ENCODE data around the gene ASB6. TPM values are rescaled to one million over a fixed set of nuclear protein-coding genes. Genes with fewer than 3 reads are reported as not detected.

The ASB6 gene
- total RNA-seq, 1 experiment from 2014 or later: 20.0 TPM

DNA sequence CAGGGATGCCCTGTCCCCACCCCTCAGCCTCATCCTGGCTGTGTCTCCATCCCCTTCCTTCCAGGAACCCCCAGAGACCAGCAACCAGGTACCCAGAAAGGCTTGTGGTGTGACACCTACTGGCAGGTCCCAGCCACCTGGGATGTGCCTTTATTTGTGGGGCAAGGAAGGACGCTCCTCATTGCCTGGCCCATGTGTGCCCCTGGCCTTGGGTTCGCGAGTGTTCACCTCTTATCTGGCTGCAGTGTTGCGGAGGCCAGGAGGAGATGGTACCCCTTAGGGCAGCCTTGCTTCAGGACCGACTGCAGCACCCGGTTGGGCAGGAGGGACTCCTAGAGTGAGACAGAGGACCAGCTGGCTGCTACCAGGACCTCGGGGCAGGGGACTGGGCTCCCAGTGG is 29.8 kb downstream of the ASB6 start:
- Mint-ChIP-seq H3K4me1 (peaks cover 16% of the 10 kb centered on the region), H3K9me3 (no peaks in the 10 kb centered on the region), H3K27ac (no peak overlapping the region), H3K27me3 (ENCODE audit: low read depth) (peaks cover 11% of the 10 kb centered on the region), H3K4me3 (no peak overlapping the region), H3K36me3 (no peaks in the 10 kb centered on the region)
- no peak for DNase-seq (ENCODE audit: low spot score)
- POLR2A ChIA-PET: no interaction called here
- TF ChIP-seq ZNF423 (CRISPR knock-in tag; IDR thresholded peaks at IDR 0.05): no peak
- TF ChIP-seq MYBL2 (CRISPR knock-in tag; IDR thresholded peaks at IDR 0.05): no peak
- no peak for TF ChIP-seq OVOL2 (CRISPR knock-in tag; IDR thresholded peaks at IDR 0.05; ENCODE audit: borderline replicate concordance)
- no peak for TF ChIP-seq ARID4B (CRISPR knock-in tag; IDR thresholded peaks at IDR 0.05; ENCODE audit: borderline replicate concordance)
- TF ChIP-seq NR1H2 (CRISPR knock-in tag; IDR thresholded peaks at IDR 0.05): no peak
- TF ChIP-seq ERG (CRISPR knock-in tag; IDR thresholded peaks at IDR 0.05): no peak
- TF ChIP-seq E2F4 (CRISPR knock-in tag; IDR thresholded peaks at IDR 0.05; ENCODE audit: borderline replicate concordance, low read depth): no peak
- no peak for TF ChIP-seq RORB (CRISPR knock-in tag; IDR thresholded peaks at IDR 0.05)
- no peak for TF ChIP-seq ZNF263 (CRISPR knock-in tag; IDR thresholded peaks at IDR 0.05; ENCODE audit: low read depth)
- TF ChIP-seq ZNF232 (CRISPR knock-in tag; IDR thresholded peaks at IDR 0.05): no peak
- no peak for TF ChIP-seq ELF4 (CRISPR knock-in tag; IDR thresholded peaks at IDR 0.05; ENCODE audit: low read depth)
- TF ChIP-seq ESRRA (CRISPR knock-in tag; IDR thresholded peaks at IDR 0.05; ENCODE audit: borderline replicate concordance): no peak
- TF ChIP-seq ZMAT4 (CRISPR knock-in tag; IDR thresholded peaks at IDR 0.05): no peak
- TF ChIP-seq CREB1 (CRISPR knock-in tag; IDR thresholded peaks at IDR 0.05): no peak
- CTCF ChIA-PET: interaction anchor here (1.4 to 5.1 kb wide), 4 partner anchors 12 to 485 kb away, joined by 4 to 65 read pairs (median 14); partner anchors contain the start of gene NTMT1
- ATAC-seq: no peak

DNA sequence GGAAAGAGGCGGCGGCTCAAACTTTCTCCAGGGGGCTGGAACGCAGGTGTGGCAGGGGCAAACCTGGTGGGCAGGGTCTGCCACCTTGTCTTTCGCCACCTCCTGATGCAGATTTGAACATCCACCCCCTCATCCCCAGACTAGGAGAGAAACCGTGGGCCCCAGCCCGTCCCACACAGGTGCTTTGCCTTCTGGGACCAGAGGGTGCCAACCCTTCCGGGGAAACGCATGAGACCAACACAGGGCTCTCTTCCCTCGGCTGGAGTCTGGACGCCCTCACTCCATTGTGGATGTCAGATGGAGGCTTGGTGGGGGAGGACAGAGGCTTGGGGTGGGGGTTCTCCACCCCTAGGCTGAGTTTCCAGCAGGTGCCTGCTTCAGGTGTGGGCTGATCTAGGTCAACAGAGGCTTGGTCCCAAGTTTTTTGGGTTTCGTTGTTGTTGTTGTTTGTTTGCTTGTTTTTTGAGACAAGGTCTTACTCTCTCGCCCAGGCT is 30.6 kb downstream of the ASB6 start:
- Mint-ChIP-seq H3K4me3 (peak overlapping the region; percentile 72), H3K9me3 (no peaks in the 10 kb centered on the region), H3K36me3 (no peaks in the 10 kb centered on the region), H3K27ac (no peak overlapping the region), H3K27me3 (ENCODE audit: low read depth) (peaks cover 11% of the 10 kb centered on the region), H3K4me1 (peaks cover 22% of the 10 kb centered on the region)
- ChIA-PET POLR2A (interaction anchor here (0.5 to 1.2 kb wide), 2 partner anchors 14 to 273 kb away, joined by 3 to 4 read pairs; partner anchors contain the start of gene NTMT1), CTCF (interaction anchor here (0.5 to 5.1 kb wide), 25 partner anchors 9 to 484 kb away, joined by 3 to 65 read pairs (median 4); partner anchors contain the start of genes C9orf50, IER5L and NTMT1)
- DNase-seq (ENCODE audit: low spot score): no peak
- no peak for TF ChIP-seq IRF2 (CRISPR knock-in tag; IDR thresholded peaks at IDR 0.05; ENCODE audit: borderline replicate concordance, low read depth)
- TF ChIP-seq CREB1 (CRISPR knock-in tag; IDR thresholded peaks at IDR 0.05): no peak
- ATAC-seq: peak; percentile 3
